Esophagus squamous epithelium (tissue), 5 donors: ENCODE results near the gene KRT3. TPM values are rescaled to one million over a fixed set of nuclear protein-coding genes. Genes with fewer than 3 reads are reported as not detected.

Source experiments
- DNase-seq: peaks from one replicate; lab custom pipeline; 2025; lab: John Stamatoyannopoulos, UW
- H3K27ac ChIP-seq, 4 donors: fragments of 200-600 bp; sonication (generic); one replicate each; pipeline ENCODE4 v1.5.1; 2016 to 2019; ENCODE audit warnings: mild to moderate bottlenecking in 1 of 4
- H3K27me3 ChIP-seq, 4 donors: fragments of 200-600 bp; sonication (generic); 1 replicate in 3 of 4; 2 replicates in 1 of 4; pipeline versions ENCODE4 v1.5.1 to v1.6.0; 2017 to 2021; ENCODE audit warnings: antibody characterized with exemption in 1 of 4
- H3K36me3 ChIP-seq, 3 donors: fragments of 200-600 bp; sonication (generic); one replicate each; pipeline ENCODE4 v1.5.1; 2016 to 2019
- H3K4me1 ChIP-seq, 3 donors: fragments of 200-600 bp; sonication (generic); one replicate each; pipeline ENCODE4 v1.5.1; 2017 to 2019
- H3K4me3 ChIP-seq, 4 donors: fragments of 200-600 bp; sonication (generic); 1 replicate in 3 of 4; 2 replicates in 1 of 4; pipeline ENCODE4 v1.5.1; 2016 to 2019; ENCODE audit warnings: mild to moderate bottlenecking in 2 of 4, moderate library complexity in 1 of 4
- H3K9me3 ChIP-seq, 3 donors: fragments of 200-600 bp; sonication (generic); one replicate each; pipeline ENCODE4 v1.5.1; 2016 to 2019
- CTCF ChIP-seq, 6 experiments: fragments of 450-650 bp in 4 of 6; fragments of 200-600 bp in 2 of 6; sonication (generic) in 2 of 6; IDR thresholded peaks; one replicate each; pipeline ENCODE4 v1.5.1; 2016 to 2019; ENCODE audit warnings: antibody characterized with exemption in 6 of 6, mild to moderate bottlenecking in 4 of 6, moderate library complexity in 4 of 6
- POLR2A ChIP-seq, 4 donors: fragments of 450-650 bp; IDR thresholded peaks; one replicate each; pipeline ENCODE4 v1.6.1; 2017; ENCODE audit warnings: antibody characterized with exemption in 4 of 4, mild to moderate bottlenecking in 4 of 4, moderate library complexity in 3 of 4
- WGBS, 2 donors: methylation state at CpG; one replicate each; pipeline ENCODE4 v1.1.5; 2018; 5-methylcytosine and 5-hydroxymethylcytosine counted together
- intact Hi-C: fragments of 100-400 bp; cut with DNase I; formaldehyde crosslinking; loops from one replicate; pipeline ENCODE4 v1.15.0; 2022
- total RNA-seq, 4 donors: library from RNA; depleted of rRNA; stranded (reverse); fragments of >200 nt; gene quantifications; one replicate each; pipeline ENCODE4 v1.1.0, GENCODE V29; 2016
- donor health status: DM: yes; HTN: yes; CAD: no.

Gene KRT3
- total RNA-seq, 4 donors from 2014 or later = 0.57 to 1.6 (median 0.86) TPM

GRCh38 chr12:52835271-52836041, 39.5 kb upstream of the KRT3 start:
- 83 to 87% methylated on average over 8 to 15 of the region's 15 CpGs for WGBS, 2 donors
- no peak for DNase-seq
- peaks cover 0 to 21% (median 0%) of the 10 kb centered on the region in 3 donors for H3K4me1 ChIP-seq
- peaks cover 0 to 31% (median 0%) of the 10 kb centered on the region in 4 donors for H3K27me3 ChIP-seq
- H3K4me3 ChIP-seq = no peak overlapping the region
- TF ChIP-seq POLR2A (IDR thresholded peaks at IDR 0.05) = no peak
- no peak for TF ChIP-seq CTCF (IDR thresholded peaks at IDR 0.05)
- intact Hi-C loops = no loop called here
- no peaks in the 10 kb centered on the region for H3K36me3 ChIP-seq
- no peaks in the 10 kb centered on the region for H3K9me3 ChIP-seq
- no peak overlapping the region for H3K27ac ChIP-seq

GRCh38 chr12:52834727-52835001, 38.7 kb upstream of the KRT3 start:
- Histone ChIP-seq H3K27me3 (peaks cover 0 to 29% (median 0%) of the 10 kb centered on the region in 4 donors), H3K27ac (no peak overlapping the region), H3K4me3 (no peak overlapping the region), H3K4me1 (peaks cover 0 to 21% (median 0%) of the 10 kb centered on the region in 3 donors), H3K9me3 (no peaks in the 10 kb centered on the region), H3K36me3 (no peaks in the 10 kb centered on the region)
- 33 to 60% methylated on average over 1 of the region's 4 CpGs for WGBS, 2 donors
- intact Hi-C loops = no loop called here
- TF ChIP-seq CTCF (IDR thresholded peaks at IDR 0.05) (no peak), POLR2A (IDR thresholded peaks at IDR 0.05) (no peak)
- no peak for DNase-seq

GRCh38 chr12:52833922-52834726, 38.2 kb upstream of the KRT3 start, which contains the start of gene KRT79:
KRT79 (minus strand) TSS chr12:52834311; CDS start chr12:52834260, 51 bp downstream.
- Histone ChIP-seq H3K27me3 (peaks cover 0 to 24% (median 0%) of the 10 kb centered on the region in 4 donors), H3K4me1 (peaks cover 0 to 21% (median 0%) of the 10 kb centered on the region in 3 donors), H3K9me3 (no peaks in the 10 kb centered on the region), H3K27ac (no peak within 1 kb of the TSS), H3K36me3 (no peaks in the 10 kb centered on the region), H3K4me3 (no peak within 1 kb of the TSS)
- no peak for TF ChIP-seq CTCF (IDR thresholded peaks at IDR 0.05)
- no peak for TF ChIP-seq POLR2A (IDR thresholded peaks at IDR 0.05)
- no peak for DNase-seq
- intact Hi-C loops = no loop called here
- 60 to 72% methylated on average over 1 to 10 of the region's 22 CpGs for WGBS, 2 donors

- DNase-seq = no peak
- Histone ChIP-seq H3K4me1 (peaks cover 0 to 20% (median 0%) of the 10 kb centered on the region in 3 donors), H3K4me3 (no peak overlapping the region), H3K9me3 (no peaks in the 10 kb centered on the region), H3K27ac (no peak overlapping the region), H3K27me3 (peaks cover 0 to 20% (median 0%) of the 10 kb centered on the region in 4 donors), H3K36me3 (no peaks in the 10 kb centered on the region)
- TF ChIP-seq POLR2A (IDR thresholded peaks at IDR 0.05) (no peak), CTCF (IDR thresholded peaks at IDR 0.05) (no peak)
- WGBS, 2 donors = 90 to 97% methylated on average over 11 of the region's 20 CpGs
- intact Hi-C loops = no loop called here
These were observed 37.3 kb upstream of the KRT3 start for GRCh38 chr12:52832985-52833905.
